ENCODE data around the gene C2orf80. TPM values are rescaled to one million over a fixed set of nuclear protein-coding genes. Genes with fewer than 3 reads are reported as not detected.

C2orf80 gene
- total RNA-seq, 2 experiments from 2014 or later, result not detected

DNA sequence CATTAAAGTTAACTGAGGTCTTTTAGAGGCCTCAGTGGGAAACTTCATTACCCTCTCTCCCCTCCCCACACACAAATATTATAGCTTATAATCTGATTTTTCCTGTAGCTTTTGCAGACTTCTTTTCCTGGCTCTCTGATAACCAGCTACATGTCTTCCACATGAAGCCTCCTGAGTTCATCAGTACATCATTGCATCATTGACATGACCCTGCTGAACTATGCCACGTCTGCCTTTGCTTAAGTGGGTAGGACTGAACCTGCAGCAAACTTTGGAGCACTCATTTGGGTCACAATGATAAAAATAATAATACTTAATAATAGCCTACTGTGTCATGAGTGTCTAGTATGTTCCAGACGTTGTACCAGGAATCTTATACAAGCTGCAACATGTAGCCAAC is 33.4 kb downstream of the C2orf80 start:
- TF ChIP-seq EZH2phosphoT487 (IDR thresholded peaks at IDR 0.05; ENCODE audit: borderline replicate concordance, low read depth, low read length), result no peak
- TF ChIP-seq, protein P1, sequence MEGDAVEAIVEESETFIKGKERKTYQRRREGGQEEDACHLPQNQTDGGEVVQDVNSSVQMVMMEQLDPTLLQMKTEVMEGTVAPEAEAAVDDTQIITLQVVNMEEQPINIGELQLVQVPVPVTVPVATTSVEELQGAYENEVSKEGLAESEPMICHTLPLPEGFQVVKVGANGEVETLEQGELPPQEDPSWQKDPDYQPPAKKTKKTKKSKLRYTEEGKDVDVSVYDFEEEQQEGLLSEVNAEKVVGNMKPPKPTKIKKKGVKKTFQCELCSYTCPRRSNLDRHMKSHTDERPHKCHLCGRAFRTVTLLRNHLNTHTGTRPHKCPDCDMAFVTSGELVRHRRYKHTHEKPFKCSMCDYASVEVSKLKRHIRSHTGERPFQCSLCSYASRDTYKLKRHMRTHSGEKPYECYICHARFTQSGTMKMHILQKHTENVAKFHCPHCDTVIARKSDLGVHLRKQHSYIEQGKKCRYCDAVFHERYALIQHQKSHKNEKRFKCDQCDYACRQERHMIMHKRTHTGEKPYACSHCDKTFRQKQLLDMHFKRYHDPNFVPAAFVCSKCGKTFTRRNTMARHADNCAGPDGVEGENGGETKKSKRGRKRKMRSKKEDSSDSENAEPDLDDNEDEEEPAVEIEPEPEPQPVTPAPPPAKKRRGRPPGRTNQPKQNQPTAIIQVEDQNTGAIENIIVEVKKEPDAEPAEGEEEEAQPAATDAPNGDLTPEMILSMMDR (conservative IDR thresholded peaks at IDR 0.05; ENCODE audit: low read length), result no peak

DNA sequence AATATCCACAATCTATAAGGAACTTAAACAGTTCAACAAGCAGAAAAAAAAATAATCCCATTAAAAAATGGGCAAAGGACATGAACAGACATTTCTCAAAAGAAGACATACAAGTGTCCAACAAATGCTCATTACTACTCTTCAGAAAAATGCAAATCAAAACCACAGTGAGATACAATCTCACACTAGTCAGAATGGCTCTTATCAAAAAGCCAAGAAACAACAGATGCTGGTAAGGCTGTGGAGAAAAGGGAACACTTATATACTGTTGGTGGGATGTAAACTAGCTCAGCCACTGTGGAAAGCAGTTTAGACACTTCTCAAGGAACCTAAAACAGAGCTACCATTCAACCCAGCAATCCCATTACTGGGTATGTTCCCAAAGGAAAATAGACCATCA is 36.7 kb downstream of the C2orf80 start:
- Histone ChIP-seq H3K9me3 (ENCODE audit: low read length) (no peaks in the 10 kb centered on the region), H3K9me2 (ENCODE audit: insufficient read depth, low read length) (no peaks in the 10 kb centered on the region), H3K79me2 (ENCODE audit: insufficient read depth, low read depth, low read length) (no peaks in the 10 kb centered on the region), H2AFZ (ENCODE audit: low read length) (no peak overlapping the region), H3K4me1 (ENCODE audit: insufficient read depth, low read length, poor library complexity, severe bottlenecking) (no peaks in the 10 kb centered on the region), H4K20me1 (ENCODE audit: insufficient read depth, low read length) (no peaks in the 10 kb centered on the region), H3K36me3 (ENCODE audit: insufficient read depth, low read length) (no peaks in the 10 kb centered on the region), H3K4me3 (ENCODE audit: low read depth, low read length, poor library complexity, severe bottlenecking) (no peak overlapping the region), H3K27ac (ENCODE audit: low read depth, low read length, poor library complexity, severe bottlenecking) (no peak overlapping the region), H3K4me2 (ENCODE audit: low read length) (no peak overlapping the region)
- TF ChIP-seq, protein P1 (conservative IDR thresholded peaks at IDR 0.05; ENCODE audit: low read length), result no peak
- TF ChIP-seq EZH2phosphoT487 (IDR thresholded peaks at IDR 0.05; ENCODE audit: borderline replicate concordance, low read depth, low read length), result no peak
- POLR2A ChIA-PET, result interaction anchor here (1.0 kb wide), 1 partner anchor 18 kb away, joined by 3 read pairs; no protein-coding TSS in a partner anchor
- intact Hi-C loops (cut with micrococcal nuclease; ENCODE audit: unreplicated experiment), result no loop called here
- no peak for DNase-seq (ENCODE audit: low spot score)
- CTCF ChIA-PET (ENCODE audit: unreplicated experiment), result no interaction called here
- BruUV-seq (replicated peaks), result no TSS peak

More for the DNA sequence above, 33.4 kb downstream of the C2orf80 start:
- Histone ChIP-seq H2AFZ (ENCODE audit: low read length) (no peak overlapping the region), H3K36me3 (ENCODE audit: insufficient read depth, low read length) (no peaks in the 10 kb centered on the region), H3K4me1 (ENCODE audit: insufficient read depth, low read length, poor library complexity, severe bottlenecking) (no peaks in the 10 kb centered on the region), H3K79me2 (ENCODE audit: insufficient read depth, low read depth, low read length) (no peaks in the 10 kb centered on the region), H3K4me2 (ENCODE audit: low read length) (no peak overlapping the region), H3K4me3 (ENCODE audit: low read depth, low read length, poor library complexity, severe bottlenecking) (no peak overlapping the region), H3K9me3 (ENCODE audit: low read length) (no peaks in the 10 kb centered on the region), H4K20me1 (ENCODE audit: insufficient read depth, low read length) (no peaks in the 10 kb centered on the region), H3K27ac (ENCODE audit: low read depth, low read length, poor library complexity, severe bottlenecking) (no peak overlapping the region), H3K9me2 (ENCODE audit: insufficient read depth, low read length) (no peaks in the 10 kb centered on the region)
- ChIA-PET CTCF (ENCODE audit: unreplicated experiment) (no interaction called here), POLR2A (interaction anchor here (0.9 to 1.4 kb wide), 3 partner anchors 11 to 25 kb away, joined by 3 read pairs; no protein-coding TSS in a partner anchor)
- no peak for DNase-seq (ENCODE audit: low spot score)
- no TSS peak for BruUV-seq (replicated peaks)
- intact Hi-C loops (cut with micrococcal nuclease; ENCODE audit: unreplicated experiment), result no loop called here

DNA sequence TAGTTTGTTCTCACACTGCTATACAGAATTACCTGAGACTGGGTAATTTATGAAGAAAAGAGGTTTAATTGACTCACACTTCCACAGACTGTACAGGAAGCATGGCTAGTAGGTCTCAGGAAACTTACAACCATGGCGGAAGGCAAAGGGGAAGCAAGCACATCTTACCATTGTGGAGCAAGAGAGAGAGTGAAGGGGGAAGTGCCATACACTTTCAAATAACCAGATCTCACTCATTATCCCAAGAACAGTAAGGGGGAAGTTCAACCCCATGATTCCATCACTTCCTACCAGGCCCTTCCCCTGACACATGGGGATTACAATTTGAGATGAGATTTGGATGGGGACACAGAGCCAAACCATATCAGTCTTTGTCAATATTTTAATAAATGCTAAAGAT is 38.9 kb downstream of the C2orf80 start:
- CTCF ChIA-PET (ENCODE audit: unreplicated experiment), result no interaction called here
- BruUV-seq (replicated peaks), result no TSS peak
- TF ChIP-seq EZH2phosphoT487 (IDR thresholded peaks at IDR 0.05; ENCODE audit: borderline replicate concordance, low read depth, low read length), result no peak
- TF ChIP-seq, protein P1 (conservative IDR thresholded peaks at IDR 0.05; ENCODE audit: low read length), result no peak
- Histone ChIP-seq H3K27ac (ENCODE audit: low read depth, low read length, poor library complexity, severe bottlenecking) (no peak overlapping the region), H2AFZ (ENCODE audit: low read length) (no peak overlapping the region), H3K79me2 (ENCODE audit: insufficient read depth, low read depth, low read length) (no peaks in the 10 kb centered on the region), H3K4me2 (ENCODE audit: low read length) (no peak overlapping the region), H4K20me1 (ENCODE audit: insufficient read depth, low read length) (no peaks in the 10 kb centered on the region), H3K36me3 (ENCODE audit: insufficient read depth, low read length) (no peaks in the 10 kb centered on the region), H3K9me2 (ENCODE audit: insufficient read depth, low read length) (no peaks in the 10 kb centered on the region), H3K9me3 (ENCODE audit: low read length) (no peaks in the 10 kb centered on the region), H3K4me1 (ENCODE audit: insufficient read depth, low read length, poor library complexity, severe bottlenecking) (no peaks in the 10 kb centered on the region), H3K4me3 (ENCODE audit: low read depth, low read length, poor library complexity, severe bottlenecking) (no peak overlapping the region)
- intact Hi-C loops (cut with micrococcal nuclease; ENCODE audit: unreplicated experiment), result no loop called here
- DNase-seq (ENCODE audit: low spot score), result no peak
- POLR2A ChIA-PET, result interaction anchor here (0.6 kb wide), 1 partner anchor 99 kb away, joined by 4 read pairs; no protein-coding TSS in a partner anchor
